ENCODE measurements around the gene DNPEP.

Gene DNPEP

DNA sequence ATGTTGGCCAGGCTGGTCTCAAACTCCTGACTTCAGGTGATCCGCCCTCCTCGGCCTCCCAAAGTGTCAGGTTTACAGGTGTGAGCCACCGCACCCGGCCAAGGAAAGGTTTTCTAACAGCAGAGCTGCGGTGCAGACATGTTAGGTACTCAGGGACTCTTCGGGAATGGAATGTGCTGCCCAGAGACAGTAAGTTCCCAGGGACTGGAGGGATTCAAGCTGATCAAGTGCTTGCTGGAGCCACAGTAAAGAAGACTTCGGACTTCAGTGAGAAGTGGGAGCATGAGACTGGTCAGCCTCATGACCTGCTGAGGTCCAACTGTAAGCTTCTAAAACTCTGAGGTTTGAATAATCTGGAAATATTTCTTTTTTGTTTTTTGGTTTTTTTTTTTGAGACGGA lies 22.7 kb upstream of the DNPEP start:
- H3K4me3 ChIP-seq (ENCODE audit: low read depth, low read length), result no peak overlapping the region
- ChIA-PET CTCF (interaction anchor here (0.7 to 1.2 kb wide), 2 partner anchors 65 to 120 kb away, joined by 3 read pairs; no protein-coding TSS in a partner anchor), POLR2A (interaction anchor here (0.8 kb wide), 1 partner anchor 22 kb away, joined by 3 read pairs; no protein-coding TSS in a partner anchor)
- TF ChIP-seq ZNF433 (tag by site-specific recombination; IDR thresholded peaks at IDR 0.05; ENCODE audit: low read depth) (no peak), ZNF514 (tag by site-specific recombination; IDR thresholded peaks at IDR 0.05) (no peak), ZNF10 (tag by site-specific recombination; IDR thresholded peaks at IDR 0.05) (no peak)
- no peaks in the 10 kb centered on the region for H3K4me1 ChIP-seq (ENCODE audit: control insufficient read depth, insufficient read depth, low read length)
- H3K36me3 ChIP-seq (ENCODE audit: control insufficient read depth in 2 of 2, insufficient read depth in 1 of 2, low read length in 2 of 2), result no peaks in the 10 kb centered on the region
- H3K9me3 ChIP-seq (ENCODE audit: control insufficient read depth, insufficient read depth, low read depth, low read length), result no peaks in the 10 kb centered on the region
- H3K27ac ChIP-seq (ENCODE audit: extremely low read depth, low read depth, low read length), result no peak overlapping the region

DNA sequence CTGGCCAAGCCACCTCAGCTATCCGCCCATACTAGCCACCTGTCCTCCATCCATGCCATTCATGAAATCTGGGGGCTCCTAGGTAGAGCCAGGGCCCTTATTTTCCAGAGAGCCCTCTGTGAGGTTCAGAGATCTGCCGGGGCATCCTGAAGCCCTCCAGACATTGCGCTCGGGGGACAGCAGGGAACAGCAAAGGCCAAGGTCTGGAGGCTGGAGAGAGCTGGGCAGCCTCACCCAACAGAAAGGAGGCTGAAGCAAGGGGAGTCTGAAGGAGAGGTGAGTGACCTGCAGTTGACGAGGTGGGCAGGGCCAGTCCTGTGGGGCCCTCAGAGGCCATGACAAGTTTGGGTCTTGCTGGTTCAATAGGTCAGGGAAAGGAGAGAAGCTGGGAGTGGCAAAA lies 21.9 kb upstream of the DNPEP start:
- no peaks in the 10 kb centered on the region for H3K36me3 ChIP-seq (ENCODE audit: control insufficient read depth in 2 of 2, insufficient read depth in 1 of 2, low read length in 2 of 2)
- no peaks in the 10 kb centered on the region for H3K9me3 ChIP-seq (ENCODE audit: control insufficient read depth, insufficient read depth, low read depth, low read length)
- no peak overlapping the region for H3K27ac ChIP-seq (ENCODE audit: extremely low read depth, low read depth, low read length)
- TF ChIP-seq ZNF175 (tag by site-specific recombination; IDR thresholded peaks at IDR 0.05) (no peak), ZFHX2 (tag by site-specific recombination; conservative IDR thresholded peaks at IDR 0.05) (no peak), ZSCAN16 (tag by site-specific recombination; IDR thresholded peaks at IDR 0.05) (no peak)
- TF ChIP-seq, protein P1, sequence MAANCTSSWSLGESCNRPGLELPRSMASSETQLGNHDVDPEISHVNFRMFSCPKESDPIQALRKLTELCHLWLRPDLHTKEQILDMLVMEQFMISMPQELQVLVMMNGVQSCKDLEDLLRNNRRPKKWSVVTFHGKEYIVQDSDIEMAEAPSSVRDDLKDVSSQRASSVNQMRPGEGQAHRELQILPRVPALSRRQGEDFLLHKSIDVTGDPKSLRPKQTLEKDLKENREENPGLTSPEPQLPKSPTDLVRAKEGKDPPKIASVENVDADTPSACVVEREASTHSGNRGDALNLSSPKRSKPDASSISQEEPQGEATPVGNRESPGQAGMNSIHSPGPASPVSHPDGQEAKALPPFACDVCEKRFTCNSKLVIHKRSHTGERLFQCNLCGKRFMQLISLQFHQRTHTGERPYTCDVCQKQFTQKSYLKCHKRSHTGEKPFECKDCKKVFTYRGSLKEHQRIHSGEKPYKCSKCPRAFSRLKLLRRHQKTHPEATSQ (tag by site-specific recombination; IDR thresholded peaks at IDR 0.05), result no peak
- ChIA-PET POLR2A (no interaction called here), CTCF (interaction anchor here (1.2 to 2.8 kb wide), 2 partner anchors 66 to 120 kb away, joined by 3 to 12 read pairs; no protein-coding TSS in a partner anchor)
- H3K4me1 ChIP-seq (ENCODE audit: control insufficient read depth, insufficient read depth, low read length), result no peaks in the 10 kb centered on the region
- H3K4me3 ChIP-seq (ENCODE audit: low read depth, low read length), result no peak overlapping the region

DNA sequence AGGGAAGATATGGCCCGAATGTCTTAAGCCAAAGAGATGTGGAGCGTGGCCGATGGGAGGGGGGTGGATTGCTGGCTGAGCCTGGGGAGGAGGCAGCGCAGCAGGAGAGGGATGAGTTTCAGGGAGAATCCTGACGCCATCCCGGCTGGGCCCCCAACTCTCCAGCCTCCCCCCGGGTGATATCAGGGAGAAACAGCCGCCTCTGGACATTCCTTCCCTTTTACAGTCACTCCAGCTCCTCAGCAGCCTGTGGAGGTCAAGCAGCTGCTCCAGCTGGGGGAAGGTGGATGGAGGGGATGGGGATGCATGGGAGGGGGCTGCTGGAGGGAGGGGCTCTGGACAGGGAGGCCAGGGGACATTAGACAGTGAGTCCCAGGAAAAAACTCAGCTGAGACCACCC lies 20.9 kb upstream of the DNPEP start:
- H3K27ac ChIP-seq (ENCODE audit: extremely low read depth, low read depth, low read length), result no peak overlapping the region
- H3K4me1 ChIP-seq (ENCODE audit: control insufficient read depth, insufficient read depth, low read length), result no peaks in the 10 kb centered on the region
- CTCF ChIA-PET, result interaction anchor here (1.0 to 2.8 kb wide), 2 partner anchors 86 to 121 kb away, joined by 3 to 12 read pairs; no protein-coding TSS in a partner anchor
- no peak overlapping the region for H3K4me3 ChIP-seq (ENCODE audit: low read depth, low read length)
- no peaks in the 10 kb centered on the region for H3K9me3 ChIP-seq (ENCODE audit: control insufficient read depth, insufficient read depth, low read depth, low read length)
- no peaks in the 10 kb centered on the region for H3K36me3 ChIP-seq (ENCODE audit: control insufficient read depth in 2 of 2, insufficient read depth in 1 of 2, low read length in 2 of 2)
- POLR2A ChIA-PET, result interaction anchor here (0.7 kb wide), 1 partner anchor 8 kb away, joined by 6 read pairs; no protein-coding TSS in a partner anchor
- TF ChIP-seq, protein P2, sequence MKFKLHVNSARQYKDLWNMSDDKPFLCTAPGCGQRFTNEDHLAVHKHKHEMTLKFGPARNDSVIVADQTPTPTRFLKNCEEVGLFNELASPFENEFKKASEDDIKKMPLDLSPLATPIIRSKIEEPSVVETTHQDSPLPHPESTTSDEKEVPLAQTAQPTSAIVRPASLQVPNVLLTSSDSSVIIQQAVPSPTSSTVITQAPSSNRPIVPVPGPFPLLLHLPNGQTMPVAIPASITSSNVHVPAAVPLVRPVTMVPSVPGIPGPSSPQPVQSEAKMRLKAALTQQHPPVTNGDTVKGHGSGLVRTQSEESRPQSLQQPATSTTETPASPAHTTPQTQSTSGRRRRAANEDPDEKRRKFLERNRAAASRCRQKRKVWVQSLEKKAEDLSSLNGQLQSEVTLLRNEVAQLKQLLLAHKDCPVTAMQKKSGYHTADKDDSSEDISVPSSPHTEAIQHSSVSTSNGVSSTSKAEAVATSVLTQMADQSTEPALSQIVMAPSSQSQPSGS (tag by site-specific recombination; IDR thresholded peaks at IDR 0.05; ENCODE audit: low read depth), result no peak
- TF ChIP-seq ZNF48 (tag by site-specific recombination; IDR thresholded peaks at IDR 0.05), result no peak
- TF ChIP-seq, protein P3, sequence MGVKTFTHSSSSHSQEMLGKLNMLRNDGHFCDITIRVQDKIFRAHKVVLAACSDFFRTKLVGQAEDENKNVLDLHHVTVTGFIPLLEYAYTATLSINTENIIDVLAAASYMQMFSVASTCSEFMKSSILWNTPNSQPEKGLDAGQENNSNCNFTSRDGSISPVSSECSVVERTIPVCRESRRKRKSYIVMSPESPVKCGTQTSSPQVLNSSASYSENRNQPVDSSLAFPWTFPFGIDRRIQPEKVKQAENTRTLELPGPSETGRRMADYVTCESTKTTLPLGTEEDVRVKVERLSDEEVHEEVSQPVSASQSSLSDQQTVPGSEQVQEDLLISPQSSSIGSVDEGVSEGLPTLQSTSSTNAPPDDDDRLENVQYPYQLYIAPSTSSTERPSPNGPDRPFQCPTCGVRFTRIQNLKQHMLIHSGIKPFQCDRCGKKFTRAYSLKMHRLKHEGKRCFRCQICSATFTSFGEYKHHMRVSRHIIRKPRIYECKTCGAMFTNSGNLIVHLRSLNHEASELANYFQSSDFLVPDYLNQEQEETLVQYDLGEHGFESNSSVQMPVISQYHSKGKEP (tag by site-specific recombination; IDR thresholded peaks at IDR 0.05), result no peak
- TF ChIP-seq, protein P4, sequence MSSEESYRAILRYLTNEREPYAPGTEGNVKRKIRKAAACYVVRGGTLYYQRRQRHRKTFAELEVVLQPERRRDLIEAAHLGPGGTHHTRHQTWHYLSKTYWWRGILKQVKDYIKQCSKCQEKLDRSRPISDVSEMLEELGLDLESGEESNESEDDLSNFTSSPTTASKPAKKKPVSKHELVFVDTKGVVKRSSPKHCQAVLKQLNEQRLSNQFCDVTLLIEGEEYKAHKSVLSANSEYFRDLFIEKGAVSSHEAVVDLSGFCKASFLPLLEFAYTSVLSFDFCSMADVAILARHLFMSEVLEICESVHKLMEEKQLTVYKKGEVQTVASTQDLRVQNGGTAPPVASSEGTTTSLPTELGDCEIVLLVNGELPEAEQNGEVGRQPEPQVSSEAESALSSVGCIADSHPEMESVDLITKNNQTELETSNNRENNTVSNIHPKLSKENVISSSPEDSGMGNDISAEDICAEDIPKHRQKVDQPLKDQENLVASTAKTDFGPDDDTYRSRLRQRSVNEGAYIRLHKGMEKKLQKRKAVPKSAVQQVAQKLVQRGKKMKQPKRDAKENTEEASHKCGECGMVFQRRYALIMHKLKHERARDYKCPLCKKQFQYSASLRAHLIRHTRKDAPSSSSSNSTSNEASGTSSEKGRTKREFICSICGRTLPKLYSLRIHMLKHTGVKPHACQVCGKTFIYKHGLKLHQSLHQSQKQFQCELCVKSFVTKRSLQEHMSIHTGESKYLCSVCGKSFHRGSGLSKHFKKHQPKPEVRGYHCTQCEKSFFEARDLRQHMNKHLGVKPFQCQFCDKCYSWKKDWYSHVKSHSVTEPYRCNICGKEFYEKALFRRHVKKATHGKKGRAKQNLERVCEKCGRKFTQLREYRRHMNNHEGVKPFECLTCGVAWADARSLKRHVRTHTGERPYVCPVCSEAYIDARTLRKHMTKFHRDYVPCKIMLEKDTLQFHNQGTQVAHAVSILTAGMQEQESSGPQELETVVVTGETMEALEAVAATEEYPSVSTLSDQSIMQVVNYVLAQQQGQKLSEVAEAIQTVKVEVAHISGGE (tag by site-specific recombination; conservative IDR thresholded peaks at IDR 0.05; ENCODE audit: low read depth), result no peak
- TF ChIP-seq SALL2 (tag by site-specific recombination; IDR thresholded peaks at IDR 0.05; ENCODE audit: borderline replicate concordance), result no peak
- TF ChIP-seq, protein P5, sequence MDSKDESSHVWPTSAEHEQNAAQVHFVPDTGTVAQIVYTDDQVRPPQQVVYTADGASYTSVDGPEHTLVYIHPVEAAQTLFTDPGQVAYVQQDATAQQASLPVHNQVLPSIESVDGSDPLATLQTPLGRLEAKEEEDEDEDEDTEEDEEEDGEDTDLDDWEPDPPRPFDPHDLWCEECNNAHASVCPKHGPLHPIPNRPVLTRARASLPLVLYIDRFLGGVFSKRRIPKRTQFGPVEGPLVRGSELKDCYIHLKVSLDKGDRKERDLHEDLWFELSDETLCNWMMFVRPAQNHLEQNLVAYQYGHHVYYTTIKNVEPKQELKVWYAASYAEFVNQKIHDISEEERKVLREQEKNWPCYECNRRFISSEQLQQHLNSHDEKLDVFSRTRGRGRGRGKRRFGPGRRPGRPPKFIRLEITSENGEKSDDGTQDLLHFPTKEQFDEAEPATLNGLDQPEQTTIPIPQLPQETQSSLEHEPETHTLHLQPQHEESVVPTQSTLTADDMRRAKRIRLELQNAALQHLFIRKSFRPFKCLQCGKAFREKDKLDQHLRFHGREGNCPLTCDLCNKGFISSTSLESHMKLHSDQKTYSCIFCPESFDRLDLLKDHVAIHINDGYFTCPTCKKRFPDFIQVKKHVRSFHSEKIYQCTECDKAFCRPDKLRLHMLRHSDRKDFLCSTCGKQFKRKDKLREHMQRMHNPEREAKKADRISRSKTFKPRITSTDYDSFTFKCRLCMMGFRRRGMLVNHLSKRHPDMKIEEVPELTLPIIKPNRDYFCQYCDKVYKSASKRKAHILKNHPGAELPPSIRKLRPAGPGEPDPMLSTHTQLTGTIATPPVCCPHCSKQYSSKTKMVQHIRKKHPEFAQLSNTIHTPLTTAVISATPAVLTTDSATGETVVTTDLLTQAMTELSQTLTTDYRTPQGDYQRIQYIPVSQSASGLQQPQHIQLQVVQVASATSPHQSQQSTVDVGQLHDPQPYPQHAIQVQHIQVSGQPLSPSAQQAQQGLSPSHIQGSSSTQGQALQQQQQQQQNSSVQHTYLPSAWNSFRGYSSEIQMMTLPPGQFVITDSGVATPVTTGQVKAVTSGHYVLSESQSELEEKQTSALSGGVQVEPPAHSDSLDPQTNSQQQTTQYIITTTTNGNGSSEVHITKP (tag by site-specific recombination; IDR thresholded peaks at IDR 0.05), result no peak
- TF ChIP-seq, protein P6, sequence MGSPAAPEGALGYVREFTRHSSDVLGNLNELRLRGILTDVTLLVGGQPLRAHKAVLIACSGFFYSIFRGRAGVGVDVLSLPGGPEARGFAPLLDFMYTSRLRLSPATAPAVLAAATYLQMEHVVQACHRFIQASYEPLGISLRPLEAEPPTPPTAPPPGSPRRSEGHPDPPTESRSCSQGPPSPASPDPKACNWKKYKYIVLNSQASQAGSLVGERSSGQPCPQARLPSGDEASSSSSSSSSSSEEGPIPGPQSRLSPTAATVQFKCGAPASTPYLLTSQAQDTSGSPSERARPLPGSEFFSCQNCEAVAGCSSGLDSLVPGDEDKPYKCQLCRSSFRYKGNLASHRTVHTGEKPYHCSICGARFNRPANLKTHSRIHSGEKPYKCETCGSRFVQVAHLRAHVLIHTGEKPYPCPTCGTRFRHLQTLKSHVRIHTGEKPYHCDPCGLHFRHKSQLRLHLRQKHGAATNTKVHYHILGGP (tag by site-specific recombination; IDR thresholded peaks at IDR 0.05), result no peak
- TF ChIP-seq KLF9 (tag by site-specific recombination; IDR thresholded peaks at IDR 0.05; ENCODE audit: low read depth), result no peak
- TF ChIP-seq ZXDB (tag by site-specific recombination; IDR thresholded peaks at IDR 0.05), result no peak
- TF ChIP-seq BCL11B (tag by site-specific recombination; IDR thresholded peaks at IDR 0.05; ENCODE audit: low read depth), result no peak
- no peak for TF ChIP-seq ZNF292 (tag by site-specific recombination; IDR thresholded peaks at IDR 0.05; ENCODE audit: borderline replicate concordance, low read depth)
